ENCODE results near the gene IFNAR1.

DNA sequence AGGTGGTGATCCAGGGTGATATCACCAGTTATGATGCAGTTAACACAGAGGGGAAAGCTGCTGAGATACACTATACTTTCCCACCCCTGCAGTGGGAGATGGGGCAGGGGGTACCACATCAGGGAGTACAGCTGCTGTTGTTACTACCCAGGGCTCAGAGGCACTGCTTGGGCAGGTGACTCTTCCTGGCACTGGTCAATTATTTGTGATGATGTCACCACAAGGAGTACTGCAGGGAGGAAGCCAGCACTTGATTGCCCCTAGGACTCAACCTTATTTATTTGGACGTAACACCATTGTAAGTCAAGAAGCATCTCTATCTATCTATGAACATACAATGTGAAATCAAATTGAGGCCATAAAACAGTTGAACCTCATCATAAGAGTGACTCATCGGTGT is 10.1 kb downstream of the IFNAR1 start:
- TF ChIP-seq, protein P1, sequence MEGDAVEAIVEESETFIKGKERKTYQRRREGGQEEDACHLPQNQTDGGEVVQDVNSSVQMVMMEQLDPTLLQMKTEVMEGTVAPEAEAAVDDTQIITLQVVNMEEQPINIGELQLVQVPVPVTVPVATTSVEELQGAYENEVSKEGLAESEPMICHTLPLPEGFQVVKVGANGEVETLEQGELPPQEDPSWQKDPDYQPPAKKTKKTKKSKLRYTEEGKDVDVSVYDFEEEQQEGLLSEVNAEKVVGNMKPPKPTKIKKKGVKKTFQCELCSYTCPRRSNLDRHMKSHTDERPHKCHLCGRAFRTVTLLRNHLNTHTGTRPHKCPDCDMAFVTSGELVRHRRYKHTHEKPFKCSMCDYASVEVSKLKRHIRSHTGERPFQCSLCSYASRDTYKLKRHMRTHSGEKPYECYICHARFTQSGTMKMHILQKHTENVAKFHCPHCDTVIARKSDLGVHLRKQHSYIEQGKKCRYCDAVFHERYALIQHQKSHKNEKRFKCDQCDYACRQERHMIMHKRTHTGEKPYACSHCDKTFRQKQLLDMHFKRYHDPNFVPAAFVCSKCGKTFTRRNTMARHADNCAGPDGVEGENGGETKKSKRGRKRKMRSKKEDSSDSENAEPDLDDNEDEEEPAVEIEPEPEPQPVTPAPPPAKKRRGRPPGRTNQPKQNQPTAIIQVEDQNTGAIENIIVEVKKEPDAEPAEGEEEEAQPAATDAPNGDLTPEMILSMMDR (conservative IDR thresholded peaks at IDR 0.05; ENCODE audit: low read length) = no peak
- TF ChIP-seq EZH2phosphoT487 (IDR thresholded peaks at IDR 0.05; ENCODE audit: borderline replicate concordance, low read depth, low read length) = no peak
